Psoas muscle (tissue), 8 donors: Measurements from ENCODE around the gene RMDN2. TPM values are rescaled to one million over a fixed set of nuclear protein-coding genes. Genes with fewer than 3 reads are reported as not detected.

ENCODE experiments used
- ATAC-seq, 4 donors: fragments of 200-7000 bp; cut with Tn5 transposase; one replicate each; pipeline ENCODE4 v1.9.1; 2020; ENCODE audit warnings: moderate library complexity in 3 of 4, mild to moderate bottlenecking in 2 of 4
- DNase-seq, 2 donors: peaks; one replicate each; pipeline ENCODE4 v3.0.0-alpha.2; 2020
- H3K27ac ChIP-seq: fragments of 200-600 bp; one replicate; pipeline ENCODE4 v1.8.0; 2022
- H3K27me3 ChIP-seq, 3 donors: fragments of 200-600 bp in 1 of 3; one replicate each; pipeline versions ENCODE4 v1.6.1 to v1.8.0; 2013 to 2022; ENCODE audit warnings: low read length in 2 of 3, mild to moderate bottlenecking in 2 of 3, moderate library complexity in 1 of 3; ENCODE audit not compliant: insufficient read depth in 3 of 3
- H3K36me3 ChIP-seq, 2 donors: fragments of 200-600 bp in 1 of 2; one replicate each; pipeline versions ENCODE4 v1.6.1 to v1.8.0; 2013 to 2022; ENCODE audit warnings: low read depth in 1 of 2, mild to moderate bottlenecking in 1 of 2, moderate library complexity in 1 of 2; ENCODE audit not compliant: insufficient read depth in 1 of 2
- H3K4me1 ChIP-seq: fragments of 200-600 bp; one replicate; pipeline ENCODE4 v1.8.0; 2022
- H3K4me3 ChIP-seq: fragments of 200-600 bp; one replicate; pipeline ENCODE4 v1.8.0; 2022; ENCODE audit warnings: mild to moderate bottlenecking
- H3K9me3 ChIP-seq: fragments of 200-600 bp; one replicate; pipeline ENCODE4 v1.8.0; 2022
- WGBS, 3 donors: extraction: QIAGEN DNeasy Blood & Tissue Kit; methylation state at CpG; one replicate each; pipeline versions ENCODE4 v1.1.6 to v1.1.7; 2013; 5-methylcytosine and 5-hydroxymethylcytosine counted together
- intact Hi-C, 2 donors: fragments of 100-400 bp; cut with DNase I; formaldehyde crosslinking; loops; one replicate each; pipeline versions ENCODE4 v1.11.0 to v1.14.2; 2022
- polyA plus RNA-seq, 3 donors: library from polyadenylated mRNA; stranded (reverse); fragments of 200-250 nt; gene quantifications; one replicate each; pipeline ENCODE4 v1.2.3, GENCODE V29; 2013
- total RNA-seq, 4 donors: library from RNA; stranded (reverse); fragmentation: NEBNext Ultra II Directional in 2 of 4; extraction: Animal tissue kit (Norgen Biotek cat#: 25700) in 2 of 4; gene quantifications; one replicate each; pipeline versions ENCODE4 v1.2.1 to v1.2.4, GENCODE V29; 2021 to 2023
- TF ChIP-seq, protein P1 (sequence below): fragments of 200-600 bp; IDR thresholded peaks from one replicate; pipeline ENCODE4 v1.8.0; 2022; ENCODE audit warnings: antibody characterized with exemption
- donor health status: healthy with polysubstance abuse.
- donor health status: DM: no; HTN: no; CAD: no; lungs with moderate emphysema.
- donor health status: Bipolar disorder and iron deficiency.
- donor health status: healthy.
- donor health status: DM: yes; HTN: yes; CAD: no.
- donor health status: DM: no; HTN: no; CAD: no.
- donor health status: DM: no; HTN: no; CAD: no.
- donor health status: DM: yes; HTN: yes; CAD: no.

Gene RMDN2
- total and polyA plus RNA-seq, 7 donors: 2.1 to 5.5 (median 3.5) TPM

DNA sequence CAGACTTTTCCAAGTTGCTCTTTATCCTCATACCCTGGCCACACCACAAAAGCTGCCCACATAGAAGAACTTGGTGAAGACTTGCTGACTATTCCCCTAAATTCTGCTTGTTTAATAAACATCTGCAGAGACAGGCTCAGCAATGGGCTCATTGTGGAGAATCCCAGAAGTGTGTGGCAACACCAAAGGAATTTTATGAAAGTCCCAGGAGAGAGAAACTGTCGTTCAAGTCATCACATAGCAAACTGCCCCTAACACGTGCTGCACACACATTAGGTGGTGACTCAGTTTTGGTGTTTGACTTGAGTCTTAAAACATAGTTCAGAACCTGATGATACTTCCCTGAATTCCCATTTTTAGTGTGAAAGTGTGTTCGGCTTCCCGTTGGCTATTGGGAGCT, 112.2 kb downstream of the RMDN2 start:
- TF ChIP-seq, protein P1, sequence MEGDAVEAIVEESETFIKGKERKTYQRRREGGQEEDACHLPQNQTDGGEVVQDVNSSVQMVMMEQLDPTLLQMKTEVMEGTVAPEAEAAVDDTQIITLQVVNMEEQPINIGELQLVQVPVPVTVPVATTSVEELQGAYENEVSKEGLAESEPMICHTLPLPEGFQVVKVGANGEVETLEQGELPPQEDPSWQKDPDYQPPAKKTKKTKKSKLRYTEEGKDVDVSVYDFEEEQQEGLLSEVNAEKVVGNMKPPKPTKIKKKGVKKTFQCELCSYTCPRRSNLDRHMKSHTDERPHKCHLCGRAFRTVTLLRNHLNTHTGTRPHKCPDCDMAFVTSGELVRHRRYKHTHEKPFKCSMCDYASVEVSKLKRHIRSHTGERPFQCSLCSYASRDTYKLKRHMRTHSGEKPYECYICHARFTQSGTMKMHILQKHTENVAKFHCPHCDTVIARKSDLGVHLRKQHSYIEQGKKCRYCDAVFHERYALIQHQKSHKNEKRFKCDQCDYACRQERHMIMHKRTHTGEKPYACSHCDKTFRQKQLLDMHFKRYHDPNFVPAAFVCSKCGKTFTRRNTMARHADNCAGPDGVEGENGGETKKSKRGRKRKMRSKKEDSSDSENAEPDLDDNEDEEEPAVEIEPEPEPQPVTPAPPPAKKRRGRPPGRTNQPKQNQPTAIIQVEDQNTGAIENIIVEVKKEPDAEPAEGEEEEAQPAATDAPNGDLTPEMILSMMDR: no peak
- Histone ChIP-seq H3K27ac (no peak overlapping the region), H3K27me3 (peaks cover 0 to 11% (median 0%) of the 10 kb centered on the region in 3 donors), H3K4me1 (no peaks in the 10 kb centered on the region), H3K36me3 (no peaks in the 10 kb centered on the region), H3K9me3 (no peaks in the 10 kb centered on the region), H3K4me3 (no peak overlapping the region)
- intact Hi-C loops: no loop called here
- WGBS, 3 donors: 74 to 82% (median 78%) methylated on average over 4 of the region's 4 CpGs
- DNase-seq (no peak), ATAC-seq (peak in 2 of 4 donors; percentile 45 to 49)

GRCh38 chr2:38037757-38038621, 112.9 kb downstream of the RMDN2 start:
- DNase-seq: peak; percentile 42 to 75
- peak; percentile 81 to 96 (median 86) for ATAC-seq
- TF ChIP-seq, protein P1: peak; percentile 22
- H3K9me3 ChIP-seq: no peaks in the 10 kb centered on the region
- 11 to 16% (median 13%) methylated on average over 38 of the region's 38 CpGs for WGBS, 3 donors
- no peaks in the 10 kb centered on the region for H3K4me1 ChIP-seq
- H3K27ac ChIP-seq: peak overlapping the region; percentile 47
- no peaks in the 10 kb centered on the region for H3K36me3 ChIP-seq
- H3K4me3 ChIP-seq: peak overlapping the region; percentile 62
- H3K27me3 ChIP-seq: peaks cover 0 to 11% (median 0%) of the 10 kb centered on the region in 3 donors
- intact Hi-C loops: loop anchor here in 1 of 2 donors (2.0 kb wide), 1 partner anchor 77 kb away; no protein-coding TSS in a partner anchor

DNA sequence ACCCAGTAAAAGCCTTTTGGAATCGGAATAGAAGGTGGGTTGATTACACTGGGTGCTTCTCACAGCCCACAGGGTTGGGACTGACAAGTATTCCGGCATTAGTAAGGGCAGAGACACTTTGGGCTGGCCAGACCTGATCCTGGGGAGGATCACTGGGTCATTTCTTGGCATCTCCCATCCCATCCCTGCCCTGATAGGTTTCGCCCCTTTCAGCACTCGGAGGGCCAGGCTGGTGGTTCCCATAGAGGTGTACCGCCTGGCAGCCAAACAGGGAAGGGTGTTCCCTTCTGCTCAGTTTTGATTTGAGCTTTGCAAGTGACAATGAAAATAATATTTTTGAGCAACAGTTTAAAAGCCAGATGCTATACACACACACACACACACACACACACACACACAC, 113.6 kb downstream of the RMDN2 start:
- no peak for DNase-seq
- Histone ChIP-seq H3K36me3 (no peaks in the 10 kb centered on the region), H3K27me3 (peaks cover 0 to 11% (median 0%) of the 10 kb centered on the region in 3 donors), H3K4me3 (peak overlapping the region; percentile 62), H3K27ac (no peak overlapping the region), H3K9me3 (no peaks in the 10 kb centered on the region), H3K4me1 (no peaks in the 10 kb centered on the region)
- intact Hi-C loops: loop anchor here in 1 of 2 donors (2.0 kb wide), 1 partner anchor 76 kb away; no protein-coding TSS in a partner anchor
- TF ChIP-seq, protein P1: no peak
- ATAC-seq: peak in 3 of 4 donors; percentile 36 to 37 (median 37)
- 45 to 61% (median 49%) methylated on average over 5 of the region's 5 CpGs for WGBS, 3 donors

DNA sequence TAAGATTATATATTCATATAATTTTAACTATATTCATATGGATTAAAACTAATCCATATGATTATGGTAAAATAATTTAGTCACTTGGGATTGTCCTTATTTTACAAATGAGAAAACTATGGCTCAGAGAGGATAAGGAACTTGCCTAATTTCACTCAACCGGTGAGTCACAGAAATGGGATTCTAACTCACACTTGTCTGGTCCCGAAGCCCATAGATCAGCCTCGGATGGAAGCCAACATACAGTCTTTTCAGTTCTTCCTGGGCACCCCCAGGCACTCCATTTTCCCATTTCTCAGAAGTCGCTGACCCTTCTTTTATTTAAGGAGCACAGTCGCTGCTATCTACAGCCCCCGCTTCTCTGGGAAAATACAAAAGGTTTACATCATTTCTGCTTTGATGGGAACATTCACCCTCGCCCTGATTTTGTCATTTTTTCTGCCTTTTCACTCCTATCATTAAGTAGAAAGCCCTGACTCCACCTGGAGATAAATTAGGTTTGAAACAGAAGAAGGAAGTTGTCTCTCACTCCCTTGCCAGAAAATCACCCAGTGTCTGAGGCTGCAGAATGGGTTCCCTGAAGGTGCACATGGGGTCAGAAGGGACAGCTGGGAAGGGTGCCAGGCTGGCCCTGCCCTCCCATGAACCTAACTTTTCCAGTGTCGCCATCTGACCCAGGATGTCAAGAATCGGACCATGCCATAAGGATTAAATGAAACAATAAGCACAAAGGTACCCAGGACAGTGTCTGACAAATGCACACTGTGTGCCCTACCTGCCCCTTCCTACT, 114.2 kb downstream of the RMDN2 start:
- peaks cover 0 to 11% (median 0%) of the 10 kb centered on the region in 3 donors for H3K27me3 ChIP-seq
- intact Hi-C loops: loop anchor here in 1 of 2 donors (2.0 kb wide), 1 partner anchor 75 kb away; no protein-coding TSS in a partner anchor
- H3K36me3 ChIP-seq: no peaks in the 10 kb centered on the region
- ATAC-seq: no peak
- H3K27ac ChIP-seq: no peak overlapping the region
- TF ChIP-seq, protein P1: no peak
- no peaks in the 10 kb centered on the region for H3K9me3 ChIP-seq
- 70 to 88% (median 78%) methylated on average over 9 of the region's 9 CpGs for WGBS, 3 donors
- no peak for DNase-seq
- no peaks in the 10 kb centered on the region for H3K4me1 ChIP-seq
- no peak overlapping the region for H3K4me3 ChIP-seq
